H1 (cell line): ENCODE measurements around the gene CCDC38. TPM values are rescaled to one million over a fixed set of nuclear protein-coding genes. Genes with fewer than 3 reads are reported as not detected.
A peak's percentile ranks its signal among the peaks of the same experiment; 100 is the strongest.

Source experiments
- CTCF ChIA-PET: fragments of 300-600 bp; sonication (Branson Sonifier 250); formaldehyde crosslinking; loops from one replicate; lab custom pipeline; 2021; ENCODE audit not compliant: partially characterized antibody; lab: Charles Lee
- POLR2A ChIA-PET: fragments of 300-600 bp; sonication (Branson Sonifier 250); formaldehyde crosslinking; loops from one replicate; lab custom pipeline; 2021; ENCODE audit warnings: inconsistent platforms; ENCODE audit not compliant: partially characterized antibody; lab: Charles Lee
- DNase-seq, 2 experiments: peaks; one replicate each; pipeline versions ENCODE4 v3.0.0 to v3.0.0-alpha.2; 2010 to 2022; ENCODE audit warnings: low spot score in 2 of 2, low read depth in 1 of 2, mixed read lengths in 1 of 2
- FAIRE-seq: peaks from 2 replicates; lab custom pipeline; 2011; peaks lifted over from hg19 to GRCh38; lab: Jason Lieb, UNC
- H2AFZ ChIP-seq: 2 replicates; pipeline ENCODE4 v1.8.1; 2012; ENCODE audit warnings: low read length, inconsistent platforms
- H2AK5ac ChIP-seq: 2 replicates; pipeline ENCODE4 v1.6.1; 2013; ENCODE audit warnings: low read depth, low read length
- H2BK120ac ChIP-seq: replicated peaks from 2 replicates; pipeline ENCODE3; 2013; ENCODE audit warnings: low read depth, low read length, inconsistent platforms
- H2BK12ac ChIP-seq: 2 replicates; pipeline ENCODE4 v1.6.1; 2013; ENCODE audit warnings: low read depth, low read length
- H2BK15ac ChIP-seq: 2 replicates; pipeline ENCODE4 v1.6.1; 2013; ENCODE audit warnings: low read length
- H2BK20ac ChIP-seq: 2 replicates; pipeline ENCODE4 v1.6.1; 2013; ENCODE audit warnings: low read length
- H2BK5ac ChIP-seq: 2 replicates; pipeline ENCODE4 v1.6.1; 2013; ENCODE audit warnings: low read depth, low read length
- H3K14ac ChIP-seq: 2 replicates; pipeline ENCODE4 v1.6.1; 2013; ENCODE audit warnings: inconsistent platforms; ENCODE audit not compliant: insufficient read length
- H3K18ac ChIP-seq: 2 replicates; pipeline ENCODE4 v1.6.1; 2013; ENCODE audit warnings: low read length; ENCODE audit errors: extremely low read depth
- H3K23ac ChIP-seq: 2 replicates; pipeline ENCODE4 v1.6.1; 2013; ENCODE audit warnings: inconsistent platforms; ENCODE audit not compliant: insufficient read length
- H3K23me2 ChIP-seq: 2 replicates; pipeline ENCODE4 v1.6.1; 2013; ENCODE audit warnings: low read depth, low read length
- H3K27ac ChIP-seq: 2 replicates; pipeline ENCODE4 v1.6.1; 2011; ENCODE audit warnings: low read depth, low read length, inconsistent platforms
- H3K27me3 ChIP-seq, 4 experiments: replicated peaks in 1 of 4; 1 replicate in 1 of 4; 2 replicates in 3 of 4; pipeline versions ENCODE4 v1.6.1 to v1.8.1; 2011 to 2013; ENCODE audit warnings: low read length in 3 of 4, mild to moderate bottlenecking in 3 of 4, inconsistent platforms in 2 of 4, mixed read lengths in 2 of 4, moderate library complexity in 1 of 4; ENCODE audit not compliant: control insufficient read depth in 3 of 4, insufficient read depth in 3 of 4; ENCODE audit errors: extremely low read depth in 1 of 4
- H3K36me3 ChIP-seq, 4 experiments: 2 replicates each; pipeline versions ENCODE4 v1.6.1 to v1.8.1; 2011 to 2013; ENCODE audit warnings: mild to moderate bottlenecking in 4 of 4, low read length in 3 of 4, moderate library complexity in 2 of 4, control low read depth in 1 of 4, inconsistent platforms in 1 of 4; ENCODE audit not compliant: insufficient read depth in 4 of 4, control insufficient read depth in 2 of 4
- H3K4ac ChIP-seq: replicated peaks from 2 replicates; pipeline ENCODE3; 2013; ENCODE audit warnings: low read length, low read depth, mixed read lengths, inconsistent platforms; ENCODE audit not compliant: insufficient read length
- H3K4me1 ChIP-seq, 4 experiments: replicated peaks in 1 of 4; 1 replicate in 1 of 4; 2 replicates in 3 of 4; pipeline versions ENCODE4 v1.6.1 to v1.8.1; 2011 to 2013; ENCODE audit warnings: low read length in 3 of 4, inconsistent platforms in 2 of 4, mixed read lengths in 1 of 4; ENCODE audit not compliant: insufficient read depth in 4 of 4, control insufficient read depth in 3 of 4
- H3K4me2 ChIP-seq, 2 experiments: 2 replicates each; pipeline versions ENCODE4 v1.6.1 to v1.8.1; 2011 to 2013; ENCODE audit warnings: low read depth in 2 of 2, low read length in 2 of 2, control low read depth in 1 of 2, inconsistent platforms in 1 of 2, mild to moderate bottlenecking in 1 of 2; ENCODE audit not compliant: insufficient read depth in 1 of 2
- H3K4me3 ChIP-seq, 4 experiments: fragments of 200-600, 300-600 bp in 1 of 4; sonication (generic), shearing (Covaris generic), sonication (Bioruptor Twin) in 1 of 4; 2 replicates each; pipeline versions ENCODE4 v1.5.1 to v1.8.1; 2011 to 2016; ENCODE audit warnings: low read length in 4 of 4, low read depth in 3 of 4, control low read depth in 2 of 4, inconsistent platforms in 2 of 4, mild to moderate bottlenecking in 2 of 4, mixed read lengths in 1 of 4, moderate library complexity in 1 of 4; ENCODE audit not compliant: insufficient read depth in 2 of 4; ENCODE audit errors: extremely low read depth in 1 of 4
- H3K56ac ChIP-seq: replicated peaks from 2 replicates; pipeline ENCODE3; 2013; ENCODE audit warnings: low read depth, mild to moderate bottlenecking, mixed read lengths, low read length, inconsistent platforms; ENCODE audit not compliant: insufficient read length
- H3K79me1 ChIP-seq: 2 replicates; pipeline ENCODE4 v1.6.1; 2013; ENCODE audit warnings: low read depth, low read length, control low read depth
- H3K79me2 ChIP-seq, 2 experiments: 2 replicates each; pipeline versions ENCODE4 v1.6.1 to v1.8.1; 2012 to 2013; ENCODE audit warnings: low read length in 2 of 2, mild to moderate bottlenecking in 2 of 2, inconsistent platforms in 1 of 2; ENCODE audit not compliant: insufficient read depth in 2 of 2, control insufficient read depth in 1 of 2
- H3K9ac ChIP-seq, 4 experiments: replicated peaks in 1 of 4; 1 replicate in 1 of 4; 2 replicates in 3 of 4; pipeline versions ENCODE4 v1.6.1 to v1.8.1; 2011 to 2013; ENCODE audit warnings: low read depth in 3 of 4, low read length in 3 of 4, control low read depth in 2 of 4, mild to moderate bottlenecking in 2 of 4, moderate library complexity in 2 of 4, inconsistent platforms in 1 of 4; ENCODE audit errors: extremely low read depth in 1 of 4
- H3K9me3 ChIP-seq, 2 experiments: 2 replicates each; pipeline versions ENCODE4 v1.6.1 to v1.8.1; 2012 to 2013; ENCODE audit warnings: mild to moderate bottlenecking in 2 of 2, moderate library complexity in 2 of 2, control low read depth in 1 of 2, inconsistent platforms in 1 of 2, low read depth in 1 of 2, low read length in 1 of 2, mixed read lengths in 1 of 2; ENCODE audit not compliant: insufficient read depth in 2 of 2
- H4K20me1 ChIP-seq, 2 experiments: replicated peaks in 1 of 2; 2 replicates each; pipeline versions ENCODE3 to v1.8.1; 2011 to 2013; ENCODE audit warnings: inconsistent platforms in 2 of 2, low read length in 2 of 2, mild to moderate bottlenecking in 1 of 2; ENCODE audit not compliant: insufficient read depth in 2 of 2, control insufficient read depth in 1 of 2
- H4K5ac ChIP-seq: 2 replicates; pipeline ENCODE4 v1.6.1; 2013; ENCODE audit warnings: low read length, low read depth, mixed read lengths, inconsistent platforms; ENCODE audit not compliant: insufficient read length
- H4K8ac ChIP-seq: 2 replicates; pipeline ENCODE4 v1.8.0; 2013; ENCODE audit warnings: mild to moderate bottlenecking, moderate library complexity, low read length, inconsistent platforms; ENCODE audit not compliant: insufficient read depth; ENCODE audit errors: extremely low read depth
- H4K91ac ChIP-seq: replicated peaks from 2 replicates; pipeline ENCODE3; 2013; ENCODE audit warnings: low read length, mixed read lengths, inconsistent platforms; ENCODE audit not compliant: insufficient read length
- BACH1 ChIP-seq: IDR thresholded peaks from 2 replicates; pipeline ENCODE4 v1.6.1; 2012; ENCODE audit warnings: low read length, improper control_type of control experiment
- CREB1 ChIP-seq: IDR thresholded peaks from 2 replicates; pipeline ENCODE4 v1.6.1; 2012; ENCODE audit warnings: inconsistent platforms
- CTCF ChIP-seq, 3 experiments: IDR thresholded peaks; 1 replicate in 2 of 3; 2 replicates in 1 of 3; pipeline versions ENCODE4 v1.5.1 to v1.6.1; 2011; ENCODE audit warnings: low read length in 3 of 3, mild to moderate bottlenecking in 3 of 3, inconsistent platforms in 2 of 3, low read depth in 1 of 3, moderate library complexity in 1 of 3; ENCODE audit not compliant: insufficient read depth in 1 of 3; ENCODE audit errors: control extremely low read depth in 1 of 3
- KDM4A ChIP-seq: IDR thresholded peaks from one replicate; pipeline ENCODE4 v1.7.1; 2012; ENCODE audit warnings: low read depth, mild to moderate bottlenecking, moderate library complexity, low read length, inconsistent platforms; ENCODE audit not compliant: severe bottlenecking
- MAX ChIP-seq: IDR thresholded peaks from 2 replicates; pipeline ENCODE4 v1.6.1; 2012; ENCODE audit warnings: inconsistent platforms
- RAD21 ChIP-seq, 2 experiments: IDR thresholded peaks in 1 of 2; conservative IDR thresholded peaks in 1 of 2; 2 replicates each; pipeline ENCODE4 v1.6.1; 2011; ENCODE audit warnings: low read depth in 2 of 2, low read length in 2 of 2, improper control_type of control experiment in 1 of 2, inconsistent platforms in 1 of 2, mild to moderate bottlenecking in 1 of 2, moderate library complexity in 1 of 2
- RBBP5 ChIP-seq: IDR thresholded peaks from 2 replicates; pipeline ENCODE4 v1.7.1; 2012; ENCODE audit warnings: low read depth, mild to moderate bottlenecking, inconsistent platforms, low read length, moderate library complexity, borderline replicate concordance
- SIX5 ChIP-seq: IDR thresholded peaks from 2 replicates; pipeline ENCODE4 v1.6.1; 2011; ENCODE audit warnings: mild to moderate bottlenecking, low read depth, low read length
- WGBS, 2 experiments: shearing (Covaris generic) in 1 of 2; methylation state at CpG; one replicate each; pipeline versions ENCODE4 v1.1.6 to v1.1.7; 2013 to 2015; ENCODE audit warnings: low lambda C conversion rate in 2 of 2, mixed read lengths in 2 of 2, inconsistent platforms in 1 of 2, low coverage in 1 of 2, missing lambda C conversion rate in 1 of 2; ENCODE audit not compliant: insufficient replicate concordance in 2 of 2, insufficient coverage in 1 of 2, insufficient read length in 1 of 2; ENCODE audit errors: extremely low coverage in 1 of 2, missing lambda C conversion rate in 1 of 2; 5-methylcytosine and 5-hydroxymethylcytosine counted together
- polyA plus RNA-seq, 7 experiments: library from polyadenylated mRNA; depleted of rRNA in 3 of 7; stranded (reverse) in 5 of 7; unstranded in 2 of 7; fragments of >200 nt in 5 of 7; fragments of 200-250 nt in 2 of 7; gene quantifications; 1 replicate in 5 of 7; 2 replicates in 1 of 7; 4 replicates in 1 of 7; pipeline versions ENCODE4 v1.2.1 to v1.2.3, GENCODE V29; 2011 to 2013; ENCODE audit warnings: missing spikeins in 2 of 7, mixed read lengths in 2 of 7
- total RNA-seq: library from RNA; stranded (reverse); fragmentation: NEBNext Ultra II Directional; extraction: Animal tissue kit (Norgen Biotek cat#: 25700); gene quantifications from 2 replicates; pipeline ENCODE4 v1.2.1, GENCODE V29; 2021

Gene CCDC38
- total and polyA plus RNA-seq, 2 of the 8 experiments (the other 6 are each of a cell fraction or from before 2014, with no cell fraction given), result not detected

GRCh38 chr12:95918194-95918993 is 24.0 kb downstream of the CCDC38 start:
- Histone ChIP-seq H3K36me3 (no peaks in the 10 kb centered on the region), H3K4ac (no peak overlapping the region), H3K4me1 (no peaks in the 10 kb centered on the region), H2BK120ac (no peak overlapping the region), H3K18ac (no peak overlapping the region), H2BK12ac (no peak overlapping the region), H3K14ac (no peak overlapping the region), H4K5ac (no peak overlapping the region), H2BK15ac (no peak overlapping the region), H3K4me2 (no peak overlapping the region), H4K20me1 (no peaks in the 10 kb centered on the region), H2AFZ (no peak overlapping the region), H3K9ac (no peak overlapping the region), H4K91ac (no peak overlapping the region), H2BK20ac (no peak overlapping the region), H2AK5ac (no peak overlapping the region), H3K23me2 (no peaks in the 10 kb centered on the region), H3K79me1 (no peaks in the 10 kb centered on the region), H3K27ac (no peak overlapping the region), H4K8ac (no peak overlapping the region), H3K4me3 (no peak overlapping the region), H3K23ac (no peak overlapping the region), H3K9me3 (no peaks in the 10 kb centered on the region; a peak in 1 of 4 replicates), H2BK5ac (no peak overlapping the region), H3K79me2 (no peaks in the 10 kb centered on the region), H3K27me3 (no peaks in the 10 kb centered on the region), H3K56ac (no peak overlapping the region)
- DNase-seq (peak in 1 of 2 experiments; percentile 52), FAIRE-seq (peak; percentile 99)
- CTCF ChIA-PET, result interaction anchor here (0.6 to 9.1 kb wide), 33 partner anchors 12 to 384 kb away, joined by 3 to 145 read pairs (median 4); partner anchors contain the start of genes AMDHD1, CCDC38 and HAL
- POLR2A ChIA-PET, result interaction anchor here (1.2 to 1.5 kb wide), 2 partner anchors 80 to 117 kb away, joined by 3 to 8 read pairs; partner anchors contain the start of gene LTA4H
- 34% methylated on average over 7 of the region's 7 CpGs; no CpG with 5 or more reads in 1 of the 2 experiments for WGBS, 2 experiments
- no peak for TF ChIP-seq KDM4A
- TF ChIP-seq CREB1, result 0 out of 2 replicates have a peak, but pooled peaks have one; percentile 22
- TF ChIP-seq SIX5, result no peak
- TF ChIP-seq RBBP5, result no peak
- TF ChIP-seq CTCF (IDR thresholded peaks at IDR 0.05; ENCODE audit: control extremely low read depth in 1 of 3, insufficient read depth in 1 of 3, low read depth in 1 of 3, low read length in 3 of 3), result peak; percentile 59 to 98 (median 87)
- no peak for TF ChIP-seq BACH1
- TF ChIP-seq RAD21 (IDR thresholded peaks at IDR 0.05 in 1 of 2, conservative IDR thresholded peaks at IDR 0.05 in 1 of 2; ENCODE audit: low read depth in 2 of 2, low read length in 2 of 2), result peak; percentile 92 to 94
- no peak for TF ChIP-seq MAX
